Activated effector memory CD4-positive, alpha-beta T cell treated with anti-CD3 and anti-CD28 coated beads, Interleukin-2, amount 50 U/mL, for 16 hours (primary cell): Measurements from ENCODE around the gene FGGY.
"Not testable (repeated sequence)": the region's sequence is repeated elsewhere in the genome, so short reads cannot be mapped to it uniquely, and the experiment has no call there.

Experiments used
- DNase-seq: peaks from one replicate; pipeline ENCODE4 v3.0.0-alpha.2; 2020

FGGY gene

GRCh38 chr1:59720326-59721115 lies 423.6 kb downstream of the FGGY start:
- no peak for DNase-seq

GRCh38 chr1:59730302-59730701 lies 433.4 kb downstream of the FGGY start:
- no peak for DNase-seq

- no peak for DNase-seq
Measured at GRCh38 chr1:59730759-59731478, 434.0 kb downstream of the FGGY start.

GRCh38 chr1:59731591-59731990 lies 434.7 kb downstream of the FGGY start:
- DNase-seq: no peak

- no peak for DNase-seq
Measured at GRCh38 chr1:59732214-59732955, 435.5 kb downstream of the FGGY start.

- no peak for DNase-seq
Measured at GRCh38 chr1:59733443-59734141, 436.7 kb downstream of the FGGY start.

GRCh38 chr1:59735927-59736326 lies 439.0 kb downstream of the FGGY start:
- not testable (repeated sequence) for DNase-seq

GRCh38 chr1:59736744-59737143 lies 439.9 kb downstream of the FGGY start:
- no peak for DNase-seq

GRCh38 chr1:59737638-59738037 lies 440.7 kb downstream of the FGGY start:
- no peak for DNase-seq

GRCh38 chr1:59738152-59738551 lies 441.3 kb downstream of the FGGY start:
- no peak for DNase-seq

- no peak for DNase-seq
Measured at GRCh38 chr1:59738591-59739015, 441.7 kb downstream of the FGGY start.

- no peak for DNase-seq
Measured at GRCh38 chr1:59739111-59739510, 442.2 kb downstream of the FGGY start.

GRCh38 chr1:59742526-59742925 lies 445.6 kb downstream of the FGGY start:
- DNase-seq: no peak

GRCh38 chr1:59743324-59744091 lies 446.6 kb downstream of the FGGY start:
- no peak for DNase-seq

GRCh38 chr1:59747420-59748024 lies 450.6 kb downstream of the FGGY start:
- no peak for DNase-seq

GRCh38 chr1:59748123-59748522 lies 451.2 kb downstream of the FGGY start:
- no peak for DNase-seq

- no peak for DNase-seq
Measured at GRCh38 chr1:59750328-59751003, 453.6 kb downstream of the FGGY start.

- no peak for DNase-seq
Measured at GRCh38 chr1:59751004-59751395, 454.1 kb downstream of the FGGY start.

GRCh38 chr1:59751801-59752200 lies 454.9 kb downstream of the FGGY start:
- no peak for DNase-seq

- no peak for DNase-seq
Measured at GRCh38 chr1:59752556-59753414, 455.9 kb downstream of the FGGY start.
